ENCODE measurements around the gene FRG2B. TPM values are rescaled to one million over a fixed set of nuclear protein-coding genes. Genes with fewer than 3 reads are reported as not detected.

The FRG2B gene
- total and polyA plus RNA-seq, 2 donors from 2014 or later = 0.97 TPM; not detected in 1

- Histone ChIP-seq H3K36me3 (ENCODE audit: control insufficient read depth in 2 of 3, insufficient read depth in 3 of 3, low read length in 3 of 3) (no peaks in the 10 kb centered on the region), H3K27ac (ENCODE audit: low read depth in 2 of 2, low read length in 2 of 2) (no peak overlapping the region), H3K9me3 (ENCODE audit: control insufficient read depth in 2 of 3, insufficient read depth in 1 of 3, low read length in 3 of 3) (peaks cover 0 to 7% (median 0%) of the 10 kb centered on the region in 3 donors), H3K4me1 (ENCODE audit: control insufficient read depth in 2 of 3, insufficient read depth in 2 of 3, low read depth in 1 of 3, low read length in 3 of 3) (no peaks in the 10 kb centered on the region), H3K9ac (ENCODE audit: low read length in 3 of 3) (no peak overlapping the region), H3K27me3 (ENCODE audit: control insufficient read depth, insufficient read depth, low read length) (peaks cover 7% of the 10 kb centered on the region), H3K4me3 (ENCODE audit: low read length in 3 of 3) (no peak overlapping the region)
- no peak for DNase-seq
- no peak for TF ChIP-seq CTCF (IDR thresholded peaks at IDR 0.05; ENCODE audit: borderline replicate concordance, extremely low read depth, insufficient read depth)
- intact Hi-C loops (cut with DNase I) = no loop called here
- FAIRE-seq = no peak
Observed at GRCh38 chr10:133617196-133617595, 9.4 kb downstream of the FRG2B start.

GRCh38 chr10:133616371-133617130 is 10.0 kb downstream of the FRG2B start:
- TF ChIP-seq CTCF (IDR thresholded peaks at IDR 0.05; ENCODE audit: borderline replicate concordance, extremely low read depth, insufficient read depth) = no peak

GRCh38 chr10:133614830-133615580 is 11.6 kb downstream of the FRG2B start:
- Histone ChIP-seq H3K27me3 (ENCODE audit: control insufficient read depth, insufficient read depth, low read length) (no peaks in the 10 kb centered on the region), H3K36me3 (ENCODE audit: control insufficient read depth in 2 of 3, insufficient read depth in 3 of 3, low read length in 3 of 3) (no peaks in the 10 kb centered on the region), H3K9ac (ENCODE audit: low read length in 3 of 3) (no peak overlapping the region), H3K9me3 (ENCODE audit: control insufficient read depth in 2 of 3, insufficient read depth in 1 of 3, low read length in 3 of 3) (peaks cover 0 to 12% (median 0%) of the 10 kb centered on the region in 3 donors), H3K4me3 (ENCODE audit: low read length in 3 of 3) (no peak overlapping the region), H3K27ac (ENCODE audit: low read depth in 2 of 2, low read length in 2 of 2) (no peak overlapping the region), H3K4me1 (ENCODE audit: control insufficient read depth in 2 of 3, insufficient read depth in 2 of 3, low read depth in 1 of 3, low read length in 3 of 3) (no peaks in the 10 kb centered on the region)
- no peak for DNase-seq
- no peak for FAIRE-seq
- intact Hi-C loops (cut with DNase I) = no loop called here
- TF ChIP-seq CTCF (IDR thresholded peaks at IDR 0.05; ENCODE audit: borderline replicate concordance, extremely low read depth, insufficient read depth) = no peak

More at GRCh38 chr10:133616371-133617130, 10.0 kb downstream of the FRG2B start:
- H3K27me3 ChIP-seq (ENCODE audit: control insufficient read depth, insufficient read depth, low read length) = peaks cover 4% of the 10 kb centered on the region
- H3K36me3 ChIP-seq (ENCODE audit: control insufficient read depth in 2 of 3, insufficient read depth in 3 of 3, low read length in 3 of 3) = no peaks in the 10 kb centered on the region
- DNase-seq (peak in 1 of 5 donors; percentile 4), FAIRE-seq (no peak)
- no peak overlapping the region for H3K27ac ChIP-seq (ENCODE audit: low read depth in 2 of 2, low read length in 2 of 2)
- H3K4me1 ChIP-seq (ENCODE audit: control insufficient read depth in 2 of 3, insufficient read depth in 2 of 3, low read depth in 1 of 3, low read length in 3 of 3) = no peaks in the 10 kb centered on the region
- intact Hi-C loops (cut with DNase I) = no loop called here
- H3K9ac ChIP-seq (ENCODE audit: low read length in 3 of 3) = no peak overlapping the region
- no peak overlapping the region for H3K4me3 ChIP-seq (ENCODE audit: low read length in 3 of 3)
- peaks cover 0 to 12% (median 0%) of the 10 kb centered on the region in 3 donors for H3K9me3 ChIP-seq (ENCODE audit: control insufficient read depth in 2 of 3, insufficient read depth in 1 of 3, low read length in 3 of 3)

Data from kidney (tissue), 14 donors.